ENCODE results near the gene MTMR12.

GRCh38 chr5:32317041-32317440 lies 4.3 kb upstream of the MTMR12 start:
- no peak for TF ChIP-seq POLR2AphosphoS5 (IDR thresholded peaks at IDR 0.05)
- TF ChIP-seq POLR2A (IDR thresholded peaks at IDR 0.05), result no peak

Measured in prostate gland (tissue), 1 donor.